Fibroblast of lung (primary cell): ENCODE measurements around the gene GPC2. TPM values are rescaled to one million over a fixed set of nuclear protein-coding genes. Genes with fewer than 3 reads are reported as not detected.
"Not testable (repeated sequence)": the region's sequence is repeated elsewhere in the genome, so short reads cannot be mapped to it uniquely, and the experiment has no call there.

Source experiments
- DNase-seq, 2 donors: peaks; one replicate each; pipeline versions ENCODE4 v3.0.0 to v3.0.0-alpha.2; 2010; ENCODE audit warnings: low read depth in 2 of 2
- H2AFZ ChIP-seq: 2 replicates; pipeline ENCODE4 v1.5.1; 2012; ENCODE audit warnings: low read length, control low read depth, inconsistent platforms
- H3K27ac ChIP-seq: 2 replicates; pipeline ENCODE4 v1.5.1; 2011; ENCODE audit warnings: low read length, control low read depth; ENCODE audit not compliant: insufficient read depth
- H3K27me3 ChIP-seq: 2 replicates; pipeline ENCODE4 v1.5.1; 2011; ENCODE audit warnings: mild to moderate bottlenecking, low read length; ENCODE audit not compliant: control insufficient read depth, insufficient read depth
- H3K36me3 ChIP-seq: 2 replicates; pipeline ENCODE4 v1.5.1; 2011; ENCODE audit warnings: low read length; ENCODE audit not compliant: control insufficient read depth, insufficient read depth
- H3K4me1 ChIP-seq: 2 replicates; pipeline ENCODE4 v1.5.1; 2011; ENCODE audit warnings: low read length; ENCODE audit not compliant: control insufficient read depth, insufficient read depth; ENCODE audit errors: extremely low read depth
- H3K4me2 ChIP-seq: 2 replicates; pipeline ENCODE4 v1.5.1; 2011; ENCODE audit warnings: low read length, control low read depth; ENCODE audit not compliant: insufficient read depth; ENCODE audit errors: extremely low read depth
- H3K4me3 ChIP-seq, 4 experiments: fragments of 200-600 bp in 1 of 4; sonication (generic) in 1 of 4; replicated peaks in 1 of 4; 2 replicates each; pipeline ENCODE4 v1.5.1; 2011 to 2016; ENCODE audit warnings: low read length in 4 of 4, low read depth in 3 of 4, mild to moderate bottlenecking in 3 of 4, control low read depth in 2 of 4, inconsistent platforms in 1 of 4, mixed read lengths in 1 of 4; ENCODE audit not compliant: insufficient read depth in 1 of 4; ENCODE audit errors: control extremely low read depth in 1 of 4
- H3K79me2 ChIP-seq: 2 replicates; pipeline ENCODE4 v1.5.1; 2012; ENCODE audit warnings: mild to moderate bottlenecking, low read length, inconsistent platforms; ENCODE audit not compliant: control insufficient read depth, insufficient read depth
- H3K9ac ChIP-seq: 2 replicates; pipeline ENCODE4 v1.5.1; 2011; ENCODE audit warnings: mild to moderate bottlenecking, low read length, control low read depth; ENCODE audit not compliant: insufficient read depth
- H3K9me3 ChIP-seq: 2 replicates; pipeline ENCODE4 v1.5.1; 2012; ENCODE audit warnings: low read depth, low read length; ENCODE audit not compliant: control insufficient read depth, insufficient read depth
- H4K20me1 ChIP-seq: 2 replicates; pipeline ENCODE4 v1.5.1; 2011; ENCODE audit warnings: low read length; ENCODE audit not compliant: control insufficient read depth, insufficient read depth; ENCODE audit errors: extremely low read depth
- EZH2 ChIP-seq: IDR thresholded peaks from 2 replicates; pipeline ENCODE4 v1.5.1; 2012; ENCODE audit warnings: low read length, control low read depth, mild to moderate bottlenecking; ENCODE audit errors: missing control alignments
- polyA plus RNA-seq, 2 donors: library from polyadenylated mRNA; depleted of rRNA in 1 of 2; stranded (reverse) in 1 of 2; unstranded in 1 of 2; fragments of >200 nt; gene quantifications; 2 replicates each; pipeline ENCODE4 v1.2.1, GENCODE V29; 2011 to 2012; ENCODE audit warnings: missing spikeins in 1 of 2
- total RNA-seq: library from RNA; depleted of rRNA; stranded (reverse); fragments of >200 nt; gene quantifications from 2 replicates; pipeline ENCODE4 v1.2.1, GENCODE V29; 2014
- TF ChIP-seq, protein P1 (sequence below), 2 donors: IDR thresholded peaks in 1 of 2; conservative IDR thresholded peaks in 1 of 2; 1 replicate in 1 of 2; 2 replicates in 1 of 2; pipeline ENCODE4 v1.5.1; 2011 to 2012; ENCODE audit warnings: low read length in 2 of 2, control low read depth in 1 of 2, inconsistent platforms in 1 of 2, low read depth in 1 of 2, mild to moderate bottlenecking in 1 of 2

Gene GPC2
- total and polyA plus RNA-seq, 2 donors (not counting 1 experiment from before 2014, with no cell fraction given) = 0.35 to 2.3 TPM

DNA sequence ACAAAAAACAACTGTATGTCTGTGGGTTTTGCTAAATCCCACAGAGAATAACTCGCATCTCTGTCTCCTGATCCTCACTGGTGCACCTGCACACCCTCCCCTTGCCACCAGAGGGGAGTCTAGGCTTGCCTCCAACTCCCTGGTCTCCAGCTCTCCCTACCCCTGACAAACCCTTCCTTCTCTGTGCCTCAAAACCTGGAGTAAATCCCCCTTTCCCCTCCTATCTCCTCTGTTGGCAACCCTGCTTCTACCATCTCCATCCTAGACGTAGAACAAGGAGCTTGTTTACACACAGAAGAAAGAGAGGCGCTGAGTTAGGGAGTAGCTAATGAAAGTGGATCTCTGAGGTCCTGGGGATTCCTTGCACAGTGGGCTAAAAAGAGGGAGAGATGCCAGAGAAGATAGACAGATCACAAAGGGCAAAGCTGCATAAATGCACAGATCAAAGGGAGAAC lies 44.5 kb downstream of the GPC2 start:
- Histone ChIP-seq H3K9ac (no peak overlapping the region), H3K27ac (no peak overlapping the region), H2AFZ (no peak overlapping the region), H3K36me3 (no peaks in the 10 kb centered on the region), H3K9me3 (no peaks in the 10 kb centered on the region), H3K4me3 (no peak overlapping the region), H3K4me2 (no peak overlapping the region), H3K79me2 (no peaks in the 10 kb centered on the region), H4K20me1 (no peaks in the 10 kb centered on the region), H3K4me1 (peaks cover 3% of the 10 kb centered on the region), H3K27me3 (no peaks in the 10 kb centered on the region)
- DNase-seq = peak; percentile 39 to 63
- no peak for TF ChIP-seq EZH2
- TF ChIP-seq, protein P1, sequence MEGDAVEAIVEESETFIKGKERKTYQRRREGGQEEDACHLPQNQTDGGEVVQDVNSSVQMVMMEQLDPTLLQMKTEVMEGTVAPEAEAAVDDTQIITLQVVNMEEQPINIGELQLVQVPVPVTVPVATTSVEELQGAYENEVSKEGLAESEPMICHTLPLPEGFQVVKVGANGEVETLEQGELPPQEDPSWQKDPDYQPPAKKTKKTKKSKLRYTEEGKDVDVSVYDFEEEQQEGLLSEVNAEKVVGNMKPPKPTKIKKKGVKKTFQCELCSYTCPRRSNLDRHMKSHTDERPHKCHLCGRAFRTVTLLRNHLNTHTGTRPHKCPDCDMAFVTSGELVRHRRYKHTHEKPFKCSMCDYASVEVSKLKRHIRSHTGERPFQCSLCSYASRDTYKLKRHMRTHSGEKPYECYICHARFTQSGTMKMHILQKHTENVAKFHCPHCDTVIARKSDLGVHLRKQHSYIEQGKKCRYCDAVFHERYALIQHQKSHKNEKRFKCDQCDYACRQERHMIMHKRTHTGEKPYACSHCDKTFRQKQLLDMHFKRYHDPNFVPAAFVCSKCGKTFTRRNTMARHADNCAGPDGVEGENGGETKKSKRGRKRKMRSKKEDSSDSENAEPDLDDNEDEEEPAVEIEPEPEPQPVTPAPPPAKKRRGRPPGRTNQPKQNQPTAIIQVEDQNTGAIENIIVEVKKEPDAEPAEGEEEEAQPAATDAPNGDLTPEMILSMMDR (conservative IDR thresholded peaks at IDR 0.05 in 1 of 2, IDR thresholded peaks at IDR 0.05 in 1 of 2; ENCODE audit: low read depth in 1 of 2, low read length in 2 of 2) = peak; percentile 89 to 91

DNA sequence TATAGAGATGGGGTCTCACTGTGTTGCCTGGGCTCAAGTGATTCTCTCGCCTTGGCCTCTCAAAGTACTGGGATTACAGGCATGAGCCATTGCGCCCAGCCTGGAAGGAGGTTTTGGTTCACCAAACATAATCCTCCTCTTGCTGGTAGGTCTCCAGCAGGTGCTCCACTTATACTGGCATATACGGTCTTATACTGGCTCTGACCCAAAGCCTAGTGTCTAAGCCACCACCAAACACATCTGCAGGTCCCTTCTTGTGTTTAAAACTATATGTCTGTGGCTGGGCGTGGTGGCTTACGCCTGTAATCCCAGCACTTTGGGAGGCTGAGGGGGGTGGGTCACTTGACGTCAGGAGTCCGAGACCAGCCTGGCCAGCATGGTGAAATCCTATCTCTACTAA lies 45.1 kb downstream of the GPC2 start:
- H3K79me2 ChIP-seq = no peaks in the 10 kb centered on the region
- no peaks in the 10 kb centered on the region for H3K36me3 ChIP-seq
- no peak overlapping the region for H3K4me3 ChIP-seq
- TF ChIP-seq, protein P1 (conservative IDR thresholded peaks at IDR 0.05 in 1 of 2, IDR thresholded peaks at IDR 0.05 in 1 of 2; ENCODE audit: low read depth in 1 of 2, low read length in 2 of 2) = no peak
- H3K4me1 ChIP-seq = peaks cover 3% of the 10 kb centered on the region
- H4K20me1 ChIP-seq = no peaks in the 10 kb centered on the region
- H3K4me2 ChIP-seq = no peak overlapping the region
- no peak overlapping the region for H3K9ac ChIP-seq
- H2AFZ ChIP-seq = no peak overlapping the region
- H3K9me3 ChIP-seq = no peaks in the 10 kb centered on the region
- H3K27ac ChIP-seq = no peak overlapping the region
- DNase-seq = no peak
- H3K27me3 ChIP-seq = no peaks in the 10 kb centered on the region

DNA sequence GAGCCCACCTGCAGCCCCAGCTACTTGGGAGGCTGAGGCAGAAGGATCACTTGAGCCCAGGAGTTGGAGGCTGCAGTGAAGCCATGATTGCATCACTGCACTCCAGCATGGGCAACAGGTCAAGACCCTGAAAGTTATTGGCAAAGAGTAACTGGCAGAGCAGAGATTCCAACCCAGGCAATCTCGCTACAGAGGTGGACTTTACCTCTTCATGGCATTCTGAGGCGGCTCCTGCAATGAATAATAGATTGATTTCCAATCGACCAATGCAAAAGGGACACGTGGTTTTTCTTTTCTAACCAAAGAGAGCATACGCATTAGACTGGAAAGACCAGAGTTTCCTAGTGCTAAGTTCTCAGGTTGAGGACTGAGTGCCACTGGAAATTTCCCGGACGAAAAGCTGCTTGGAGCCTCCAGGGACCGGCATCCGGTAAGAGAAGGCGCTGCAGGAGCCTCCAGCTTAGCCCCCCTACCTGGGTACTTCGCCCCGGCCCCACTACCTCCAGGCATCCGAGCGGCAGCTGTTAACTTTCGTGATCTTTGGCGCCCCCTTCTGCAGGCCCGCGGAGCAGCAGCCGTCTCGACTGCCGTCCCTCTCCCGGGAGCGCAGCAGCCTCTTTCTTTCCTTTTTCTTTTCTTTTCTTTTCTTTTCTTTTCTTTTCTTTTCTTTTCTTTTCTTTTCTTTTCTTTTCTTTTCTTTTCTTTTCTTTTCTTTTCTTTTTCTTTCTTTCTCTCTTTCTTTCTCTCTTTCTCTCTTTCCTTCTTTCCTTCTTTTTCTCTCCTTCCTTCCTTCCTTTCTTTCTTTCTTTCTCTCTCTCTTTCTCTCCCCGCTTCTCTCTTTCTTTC lies 46.4 kb downstream of the GPC2 start:
- no peaks in the 10 kb centered on the region for H3K27me3 ChIP-seq
- peak overlapping the region; percentile 56 for H3K4me2 ChIP-seq
- no peaks in the 10 kb centered on the region for H3K9me3 ChIP-seq
- H3K4me3 ChIP-seq = no peak overlapping the region
- H3K9ac ChIP-seq = no peak overlapping the region
- peaks cover 3% of the 10 kb centered on the region for H3K4me1 ChIP-seq
- no peak for TF ChIP-seq EZH2
- TF ChIP-seq, protein P1 (conservative IDR thresholded peaks at IDR 0.05 in 1 of 2, IDR thresholded peaks at IDR 0.05 in 1 of 2; ENCODE audit: low read depth in 1 of 2, low read length in 2 of 2) = peak; percentile 42 to 71
- no peaks in the 10 kb centered on the region for H4K20me1 ChIP-seq
- H3K27ac ChIP-seq = no peak overlapping the region
- H3K79me2 ChIP-seq = no peaks in the 10 kb centered on the region
- peak; percentile 22 to 46 for DNase-seq
- H3K36me3 ChIP-seq = no peaks in the 10 kb centered on the region
- no peak overlapping the region for H2AFZ ChIP-seq

DNA sequence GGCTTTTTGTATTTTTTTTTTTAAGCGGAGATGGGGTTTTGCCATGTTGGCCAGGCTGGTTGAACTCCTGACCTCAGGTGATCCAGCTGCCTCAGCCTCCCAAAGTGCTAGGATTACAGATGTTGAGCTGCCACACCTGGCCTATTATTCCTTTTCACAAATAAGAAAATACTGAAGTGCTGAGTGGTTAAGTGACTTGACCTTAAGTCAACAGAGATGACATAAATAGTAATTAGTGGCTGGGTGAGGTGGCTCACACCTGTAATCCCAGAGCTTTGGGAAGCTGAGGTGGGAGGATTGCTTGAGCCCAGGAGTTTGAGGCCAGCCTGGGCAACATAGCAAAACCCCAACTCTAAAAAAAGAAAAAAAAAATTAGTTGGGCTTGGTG lies 47.0 kb downstream of the GPC2 start:
- not testable (repeated sequence) for DNase-seq, H3K4me2 ChIP-seq, H3K36me3 ChIP-seq, H3K27ac ChIP-seq, H3K9ac ChIP-seq, H3K4me1 ChIP-seq, H3K27me3 ChIP-seq, H3K9me3 ChIP-seq, H3K4me3 ChIP-seq, H4K20me1 ChIP-seq, H2AFZ ChIP-seq, H3K79me2 ChIP-seq
